CD4-positive, alpha-beta memory T cell (primary cell): ENCODE data around the gene KCNAB2. TPM values are rescaled to one million over a fixed set of nuclear protein-coding genes. Genes with fewer than 3 reads are reported as not detected.

Experiments used
- CTCF ChIA-PET: fragments of 350-600 bp; sonication (Branson Sonifier 250); formaldehyde crosslinking; loops from one replicate; lab custom pipeline; 2021; ENCODE audit warnings: inconsistent platforms; ENCODE audit not compliant: partially characterized antibody; lab: Charles Lee
- POLR2A ChIA-PET: fragments of 350-600 bp; sonication (Branson Sonifier 250); formaldehyde crosslinking; loops from one replicate; lab custom pipeline; 2021; ENCODE audit not compliant: partially characterized antibody; lab: Charles Lee
- DNase-seq, 5 donors: peaks; one replicate each; pipeline versions ENCODE4 v3.0.0 to v3.0.0-alpha.2; 2020 to 2022; ENCODE audit warnings: mixed read lengths in 1 of 5
- H3K27ac ChIP-seq: one replicate; pipeline ENCODE4 v1.7.0; 2013; ENCODE audit warnings: low read depth, low read length
- H3K27me3 ChIP-seq: 2 replicates; pipeline ENCODE4 v1.7.0; 2013; ENCODE audit warnings: mild to moderate bottlenecking, low read length, moderate library complexity; ENCODE audit not compliant: insufficient read depth
- H3K36me3 ChIP-seq: 2 replicates; pipeline ENCODE4 v1.7.0; 2013; ENCODE audit warnings: mild to moderate bottlenecking, low read length, moderate library complexity; ENCODE audit not compliant: insufficient read depth
- H3K4me1 ChIP-seq: 2 replicates; pipeline ENCODE4 v1.7.0; 2013; ENCODE audit warnings: mild to moderate bottlenecking, low read length, moderate library complexity; ENCODE audit not compliant: insufficient read depth
- H3K4me3 ChIP-seq, 2 donors: one replicate each; pipeline ENCODE4 v1.7.0; 2013; ENCODE audit warnings: low read length in 2 of 2, mild to moderate bottlenecking in 1 of 2
- H3K9me3 ChIP-seq, 2 donors: one replicate each; pipeline ENCODE4 v1.7.0; 2013; ENCODE audit warnings: low read length in 2 of 2, control low read depth in 1 of 2; ENCODE audit not compliant: control insufficient read depth in 1 of 2
- H3K27ac Mint-ChIP-seq, 7 donors: one replicate each; pipeline ENCODE4 v1.8.0; 2020 to 2021; ENCODE audit warnings: mixed read lengths in 7 of 7, mild to moderate bottlenecking in 6 of 7, inconsistent platforms in 3 of 7, moderate library complexity in 3 of 7
- H3K27me3 Mint-ChIP-seq, 2 donors: one replicate each; pipeline ENCODE4 v1.8.0; 2020 to 2021; ENCODE audit warnings: mixed read lengths in 2 of 2
- H3K36me3 Mint-ChIP-seq, 2 donors: one replicate each; pipeline ENCODE4 v1.8.0; 2020 to 2021; ENCODE audit warnings: mixed read lengths in 2 of 2, inconsistent platforms in 1 of 2, mild to moderate bottlenecking in 1 of 2
- H3K4me1 Mint-ChIP-seq, 4 donors: one replicate each; pipeline ENCODE4 v1.8.0; 2020 to 2021; ENCODE audit warnings: mixed read lengths in 4 of 4, mild to moderate bottlenecking in 1 of 4
- H3K4me3 Mint-ChIP-seq, 8 donors: one replicate each; pipeline ENCODE4 v1.8.0; 2020 to 2021; ENCODE audit warnings: mixed read lengths in 8 of 8, mild to moderate bottlenecking in 7 of 8, moderate library complexity in 6 of 8, inconsistent platforms in 3 of 8
- H3K9me3 Mint-ChIP-seq, 8 donors: one replicate each; pipeline ENCODE4 v1.8.0; 2020 to 2021; ENCODE audit warnings: mixed read lengths in 8 of 8, mild to moderate bottlenecking in 5 of 8, inconsistent platforms in 3 of 8, moderate library complexity in 1 of 8
- intact Hi-C: fragments of 100-400 bp; cut with micrococcal nuclease; formaldehyde crosslinking; loops from one replicate; pipeline ENCODE4 v1.15.1; 2023
- polyA plus RNA-seq, 2 donors: library from polyadenylated mRNA; unstranded; fragments of 300-500 nt; fragmentation: Illumina TruSeq; gene quantifications; one replicate each; pipeline ENCODE4 v1.2.3, GENCODE V29; 2021
- total RNA-seq, 2 experiments: library from RNA; stranded (reverse); gene quantifications; one replicate each; pipeline ENCODE4 v1.2.3, GENCODE V29; 2021

KCNAB2 gene
- total and polyA plus RNA-seq, 4 experiments from 2014 or later = 20.9 to 197 (median 121) TPM

DNA sequence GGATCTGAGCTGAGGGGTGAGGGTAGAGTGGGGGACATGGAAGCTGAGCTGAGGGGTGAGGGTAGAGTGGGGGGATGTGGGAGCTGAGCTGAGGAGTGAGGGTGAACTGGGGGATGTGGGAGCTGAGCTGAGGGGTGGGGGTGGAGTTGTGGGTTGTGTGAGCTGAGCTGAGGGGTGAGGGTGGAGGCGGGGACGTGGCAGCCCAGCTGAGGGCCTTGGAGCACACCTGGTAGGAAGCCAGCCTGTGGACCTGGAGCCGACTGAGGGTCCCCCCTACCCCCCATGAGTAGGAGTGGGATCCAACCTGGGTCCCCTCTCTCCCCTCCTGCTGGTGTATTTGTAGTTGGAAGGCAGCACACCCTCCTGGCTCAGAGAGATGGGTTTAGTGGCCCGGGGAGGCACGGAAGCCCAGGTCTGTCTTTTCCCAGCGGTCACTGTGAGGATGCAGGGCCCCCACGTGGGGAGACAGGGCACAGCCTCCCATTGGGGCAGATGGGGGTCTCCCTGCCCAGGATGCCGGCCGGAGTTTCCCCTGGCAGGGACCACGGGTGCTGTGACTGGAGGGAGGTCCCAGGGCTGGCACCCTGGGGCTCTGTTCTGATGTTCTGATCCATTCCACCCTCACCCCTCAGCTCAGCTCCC lies 40.3 kb upstream of the KCNAB2 start:
- peaks cover 21% of the 10 kb centered on the region for H3K4me1 ChIP-seq
- H3K4me3 Mint-ChIP-seq = peak overlapping the region in 1 of 8 donors; percentile 24
- CTCF ChIA-PET = interaction anchor here (1.0 kb wide), 1 partner anchor 21 kb away, joined by 3 read pairs; no protein-coding TSS in a partner anchor

DNA sequence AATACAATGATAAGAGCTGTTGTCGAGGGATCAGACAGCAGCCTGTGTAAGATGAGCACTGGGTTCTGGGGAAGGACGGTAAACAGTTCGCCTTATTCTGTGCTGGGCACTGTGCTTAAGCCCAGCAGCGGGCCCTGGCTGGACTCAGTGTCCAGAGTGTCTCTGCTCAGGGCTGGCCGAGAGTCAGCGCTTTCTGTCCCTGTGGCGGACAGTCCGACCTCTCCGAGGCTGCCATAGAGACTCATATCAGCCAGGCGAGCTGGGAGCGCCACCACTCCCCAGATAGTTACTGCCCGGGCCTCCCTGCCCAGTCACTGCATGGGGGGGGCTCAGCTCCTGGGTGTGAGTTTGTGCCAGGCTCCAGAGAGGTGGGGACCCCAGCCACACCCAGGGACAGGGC lies 38.8 kb upstream of the KCNAB2 start:
- peaks cover 16% of the 10 kb centered on the region for H3K4me1 ChIP-seq
- no peaks in the 10 kb centered on the region for H3K9me3 ChIP-seq
- CTCF ChIA-PET = interaction anchor here (0.8 kb wide), 1 partner anchor 19 kb away, joined by 3 read pairs; no protein-coding TSS in a partner anchor
- POLR2A ChIA-PET = no interaction called here
- Mint-ChIP-seq H3K36me3 (peaks cover 6 to 12% of the 10 kb centered on the region in 2 donors), H3K4me1 (peaks cover 5 to 20% (median 12%) of the 10 kb centered on the region in 4 donors), H3K9me3 (no peaks in the 10 kb centered on the region), H3K27me3 (no peaks in the 10 kb centered on the region), H3K27ac (peak overlapping the region in 2 of 7 donors; percentile 68 to 74), H3K4me3 (peak overlapping the region in 1 of 8 donors; percentile 55)
- intact Hi-C loops = no loop called here
- no peak for DNase-seq
- H3K27me3 ChIP-seq = no peaks in the 10 kb centered on the region
- H3K4me3 ChIP-seq = no peak overlapping the region
- H3K27ac ChIP-seq = no peak overlapping the region
- no peaks in the 10 kb centered on the region for H3K36me3 ChIP-seq

More for the DNA sequence above, 40.3 kb upstream of the KCNAB2 start:
- Mint-ChIP-seq H3K9me3 (no peaks in the 10 kb centered on the region), H3K36me3 (peaks cover 6 to 14% of the 10 kb centered on the region in 2 donors), H3K4me1 (peaks cover 7 to 25% (median 12%) of the 10 kb centered on the region in 4 donors), H3K27ac (no peak overlapping the region), H3K27me3 (no peaks in the 10 kb centered on the region)
- no peaks in the 10 kb centered on the region for H3K27me3 ChIP-seq
- no peak overlapping the region for H3K4me3 ChIP-seq
- POLR2A ChIA-PET = interaction anchor here (1.5 kb wide), 1 partner anchor 23 kb away, joined by 3 read pairs; no protein-coding TSS in a partner anchor
- no peaks in the 10 kb centered on the region for H3K36me3 ChIP-seq
- H3K27ac ChIP-seq = no peak overlapping the region
- H3K9me3 ChIP-seq = no peaks in the 10 kb centered on the region
- DNase-seq = no peak
- intact Hi-C loops = no loop called here

DNA sequence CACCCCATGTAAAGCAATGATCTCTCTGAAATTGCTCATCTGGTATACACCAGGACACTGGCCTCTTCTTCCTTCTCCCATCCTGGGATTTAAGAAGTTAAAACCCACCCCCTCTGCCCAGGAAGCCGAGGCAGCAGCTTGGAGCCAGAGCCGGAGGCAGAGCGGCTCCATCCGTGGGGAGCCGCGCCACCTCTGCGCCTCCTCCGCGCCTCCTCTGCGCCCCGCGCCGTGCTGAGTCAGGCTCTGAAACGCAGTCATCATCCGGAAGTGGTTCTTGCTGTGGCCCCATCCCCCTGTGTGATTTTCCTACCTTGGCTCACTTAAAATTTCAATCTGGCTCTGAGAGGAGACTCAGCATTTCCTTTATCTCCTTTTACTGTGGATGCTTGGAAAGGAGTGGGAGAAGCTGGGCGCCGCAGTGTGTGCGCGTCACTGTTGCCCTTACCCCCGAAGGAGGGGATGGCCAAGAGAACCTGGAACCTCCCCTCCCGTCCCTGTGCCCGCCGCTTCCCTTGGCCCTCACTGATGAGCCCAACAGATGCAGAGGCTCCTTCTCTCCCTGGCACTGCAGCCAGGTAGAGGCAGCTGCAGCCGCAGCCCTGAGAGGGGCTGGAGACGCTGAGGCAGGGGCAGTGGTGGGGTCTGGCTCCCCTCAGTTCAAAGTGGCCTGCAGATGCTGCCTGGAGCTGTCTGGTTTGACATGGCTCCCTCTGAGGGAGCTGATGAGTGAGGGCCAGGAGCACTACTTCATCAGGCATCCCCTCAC lies 38.2 kb upstream of the KCNAB2 start:
- Histone ChIP-seq H3K9me3 (no peaks in the 10 kb centered on the region), H3K36me3 (no peaks in the 10 kb centered on the region), H3K27ac (no peak overlapping the region), H3K4me3 (no peak overlapping the region), H3K27me3 (no peaks in the 10 kb centered on the region), H3K4me1 (peaks cover 12% of the 10 kb centered on the region)
- CTCF ChIA-PET = interaction anchor here (0.8 kb wide), 1 partner anchor 18 kb away, joined by 3 read pairs; no protein-coding TSS in a partner anchor
- Mint-ChIP-seq H3K4me1 (peaks cover 5 to 20% (median 12%) of the 10 kb centered on the region in 4 donors), H3K4me3 (peak overlapping the region in 3 of 8 donors; percentile 10 to 40 (median 12)), H3K27ac (peak overlapping the region in 1 of 7 donors; percentile 70), H3K27me3 (no peaks in the 10 kb centered on the region), H3K36me3 (peaks cover 6 to 12% of the 10 kb centered on the region in 2 donors), H3K9me3 (no peaks in the 10 kb centered on the region)
- POLR2A ChIA-PET = no interaction called here
- intact Hi-C loops = no loop called here
- peak in 2 of 5 donors; percentile 35 to 37 for DNase-seq

- peaks cover 6 to 12% of the 10 kb centered on the region in 2 donors for H3K36me3 Mint-ChIP-seq
- H3K36me3 ChIP-seq = no peaks in the 10 kb centered on the region
- no peaks in the 10 kb centered on the region for H3K9me3 Mint-ChIP-seq
- ChIA-PET POLR2A (no interaction called here), CTCF (no interaction called here)
- no peaks in the 10 kb centered on the region for H3K27me3 ChIP-seq
- H3K9me3 ChIP-seq = no peaks in the 10 kb centered on the region
- H3K27ac Mint-ChIP-seq = peak overlapping the region in 1 of 7 donors; percentile 24
- no peak for DNase-seq
- no peaks in the 10 kb centered on the region for H3K27me3 Mint-ChIP-seq
- H3K4me3 ChIP-seq = no peak overlapping the region
- no peak overlapping the region for H3K4me3 Mint-ChIP-seq
- intact Hi-C loops = no loop called here
- H3K27ac ChIP-seq = no peak overlapping the region
- peaks cover 5 to 20% (median 12%) of the 10 kb centered on the region in 4 donors for H3K4me1 Mint-ChIP-seq
- H3K4me1 ChIP-seq = peaks cover 12% of the 10 kb centered on the region
These were observed 37.6 kb upstream of the KCNAB2 start for GRCh38 chr1:6008084-6008415.

- Histone ChIP-seq H3K27ac (no peak overlapping the region), H3K36me3 (no peaks in the 10 kb centered on the region), H3K4me1 (peaks cover 12% of the 10 kb centered on the region), H3K4me3 (no peak overlapping the region), H3K9me3 (no peaks in the 10 kb centered on the region), H3K27me3 (no peaks in the 10 kb centered on the region)
- intact Hi-C loops = no loop called here
- ChIA-PET CTCF (no interaction called here), POLR2A (interaction anchor here (1.0 kb wide), 1 partner anchor 17 kb away, joined by 3 read pairs; no protein-coding TSS in a partner anchor)
- Mint-ChIP-seq H3K4me3 (no peak overlapping the region), H3K9me3 (no peaks in the 10 kb centered on the region), H3K27ac (no peak overlapping the region), H3K27me3 (no peaks in the 10 kb centered on the region), H3K4me1 (peaks cover 2 to 15% (median 9%) of the 10 kb centered on the region in 4 donors), H3K36me3 (peaks cover 1 to 8% of the 10 kb centered on the region in 2 donors)
- DNase-seq = no peak
These were observed 37.0 kb upstream of the KCNAB2 start for GRCh38 chr1:6008696-6009095.

- Histone ChIP-seq H3K4me3 (no peak overlapping the region), H3K9me3 (no peaks in the 10 kb centered on the region), H3K36me3 (no peaks in the 10 kb centered on the region), H3K4me1 (peaks cover 12% of the 10 kb centered on the region), H3K27ac (no peak overlapping the region), H3K27me3 (no peaks in the 10 kb centered on the region)
- H3K36me3 Mint-ChIP-seq = peaks cover 0 to 11% of the 10 kb centered on the region in 2 donors
- intact Hi-C loops = no loop called here
- no peaks in the 10 kb centered on the region for H3K27me3 Mint-ChIP-seq
- peak overlapping the region in 2 of 7 donors; percentile 15 to 36 for H3K27ac Mint-ChIP-seq
- POLR2A ChIA-PET = interaction anchor here (1.0 kb wide), 1 partner anchor 17 kb away, joined by 3 read pairs; no protein-coding TSS in a partner anchor
- DNase-seq = no peak
- CTCF ChIA-PET = no interaction called here
- H3K9me3 Mint-ChIP-seq = no peaks in the 10 kb centered on the region
- H3K4me3 Mint-ChIP-seq = no peak overlapping the region
- peaks cover 4 to 12% (median 5%) of the 10 kb centered on the region in 4 donors for H3K4me1 Mint-ChIP-seq
These were observed 36.3 kb upstream of the KCNAB2 start for GRCh38 chr1:6009120-6010040.
